Measurements from ENCODE around the gene BCL6B.

GRCh38 chr17:7019367-7019766 lies 3.5 kb upstream of the BCL6B start:
- TF ChIP-seq POLR2A (IDR thresholded peaks at IDR 0.05; ENCODE audit: low read depth, low read length) (no peak), POLR2AphosphoS5 (IDR thresholded peaks at IDR 0.05; ENCODE audit: low read depth, low read length) (no peak), TAF1 (IDR thresholded peaks at IDR 0.05; ENCODE audit: borderline replicate concordance, low read depth, low read length) (no peak)
